Left renal cortex interstitium (tissue), 4 donors: ENCODE data around the gene ATXN1. TPM values are rescaled to one million over a fixed set of nuclear protein-coding genes. Genes with fewer than 3 reads are reported as not detected.

Experiments
- DNase-seq, 4 donors: peaks; one replicate each; pipeline ENCODE4 v3.0.0-alpha.2; 2013; ENCODE audit warnings: low read depth in 4 of 4, low spot score in 2 of 4, missing footprints in 1 of 4
- polyA plus RNA-seq, 4 donors: library from polyadenylated mRNA; unstranded; fragments of 120-200 nt; gene quantifications; one replicate each; pipeline ENCODE4 v1.2.1, GENCODE V29; 2013; ENCODE audit not compliant: insufficient read length in 4 of 4

ATXN1 gene
- polyA plus RNA-seq, 4 donors, result 17.0 to 23.0 (median 19.4) TPM

GRCh38 chr6:16521528-16521927 is 239.7 kb downstream of the ATXN1 start:
- no peak for DNase-seq

GRCh38 chr6:16519265-16520242 is 241.7 kb downstream of the ATXN1 start:
- no peak for DNase-seq

GRCh38 chr6:16518265-16518664 is 243.0 kb downstream of the ATXN1 start:
- no peak for DNase-seq

GRCh38 chr6:16514249-16514648 is 247.0 kb downstream of the ATXN1 start:
- peak in 1 of 4 donors; percentile 63 for DNase-seq

- no peak for DNase-seq
Observed at GRCh38 chr6:16512544-16513290, 248.5 kb downstream of the ATXN1 start.

GRCh38 chr6:16511723-16512489 is 249.4 kb downstream of the ATXN1 start:
- no peak for DNase-seq

- no peak for DNase-seq
Observed at GRCh38 chr6:16511040-16511660, 250.1 kb downstream of the ATXN1 start.

- DNase-seq, result no peak
Observed at GRCh38 chr6:16510245-16510644, 251.0 kb downstream of the ATXN1 start.

- no peak for DNase-seq
Observed at GRCh38 chr6:16508959-16509358, 252.3 kb downstream of the ATXN1 start.

GRCh38 chr6:16505711-16506357 is 255.4 kb downstream of the ATXN1 start:
- DNase-seq, result no peak

GRCh38 chr6:16504609-16505008 is 256.7 kb downstream of the ATXN1 start:
- no peak for DNase-seq

- DNase-seq, result no peak
Observed at GRCh38 chr6:16503970-16504415, 257.3 kb downstream of the ATXN1 start.

- DNase-seq, result no peak
Observed at GRCh38 chr6:16503241-16503775, 258.0 kb downstream of the ATXN1 start.

GRCh38 chr6:16498957-16499356 is 262.3 kb downstream of the ATXN1 start:
- no peak for DNase-seq

- DNase-seq, result no peak
Observed at GRCh38 chr6:16498237-16498636, 263.0 kb downstream of the ATXN1 start.

- DNase-seq, result no peak
Observed at GRCh38 chr6:16496991-16497801, 264.1 kb downstream of the ATXN1 start.

GRCh38 chr6:16496210-16496609 is 265.1 kb downstream of the ATXN1 start:
- no peak for DNase-seq

- DNase-seq, result no peak
Observed at GRCh38 chr6:16494793-16495192, 266.5 kb downstream of the ATXN1 start.

- DNase-seq, result no peak
Observed at GRCh38 chr6:16493802-16494201, 267.5 kb downstream of the ATXN1 start.
